ENCODE measurements around the gene GPAM. TPM values are rescaled to one million over a fixed set of nuclear protein-coding genes. Genes with fewer than 3 reads are reported as not detected.

GPAM gene
- total RNA-seq, 8 experiments from 2014 or later = 10.4 to 103 (median 14.1) TPM

GRCh38 chr10:112189465-112189864 lies 5.9 kb upstream of the GPAM start:
- H3K4me3 ChIP-seq = no peak overlapping the region
- no peak overlapping the region for H3K27ac ChIP-seq
- 20 to 87% (median 82%) methylated on average over 1 to 5 of the region's 5 CpGs; no CpG with 5 or more reads in 2 of the 10 experiments for WGBS, 10 experiments
- in situ Hi-C loops (cut with MboI; ENCODE audit: low pct_unique_long_range_greater_than_20kb in 2 of 9, low sequenced_read_pairs in 9 of 9, unreplicated experiment in 9 of 9) = loop anchor here in 3 of 9 experiments (10.0 to 25.0 kb wide), 3 partner anchors 115 to 248 kb away; partner anchors contain the start of genes VTI1A (in 1 of the 3) and ZDHHC6 (in 1 of the 3)
- no peak for ATAC-seq (replicated peaks in 6 of 8)
- peaks cover 0 to 2% of the 10 kb centered on the region in 2 donors for H3K4me1 ChIP-seq (replicated peaks in 1 of 2)

- Histone ChIP-seq H3K4me1 (replicated peaks in 1 of 2) (peaks cover 5 to 7% of the 10 kb centered on the region in 2 donors), H3K27ac (no peak overlapping the region), H3K4me3 (no peak overlapping the region)
- 29 to 100% (median 53%) methylated on average over 1 to 2 of the region's 2 CpGs; no CpG with 5 or more reads in 1 of the 10 experiments for WGBS, 10 experiments
- in situ Hi-C loops (cut with MboI; ENCODE audit: low pct_unique_long_range_greater_than_20kb in 2 of 9, low sequenced_read_pairs in 9 of 9, unreplicated experiment in 9 of 9) = loop anchor here in 3 of 9 experiments (10.0 to 25.0 kb wide), 3 partner anchors 117 to 250 kb away; partner anchors contain the start of genes VTI1A (in 1 of the 3) and ZDHHC6 (in 1 of the 3)
- no peak for ATAC-seq (replicated peaks in 6 of 8)
Measured at GRCh38 chr10:112187527-112187926, 4.0 kb upstream of the GPAM start.

- 55 to 100% (median 78%) methylated on average over 1 of the region's 1 CpG for WGBS, 10 experiments
- in situ Hi-C loops (cut with MboI; ENCODE audit: low pct_unique_long_range_greater_than_20kb in 2 of 9, low sequenced_read_pairs in 9 of 9, unreplicated experiment in 9 of 9) = loop anchor here in 3 of 9 experiments (10.0 to 25.0 kb wide), 3 partner anchors 119 to 251 kb away; partner anchors contain the start of genes VTI1A (in 1 of the 3) and ZDHHC6 (in 1 of the 3)
- Histone ChIP-seq H3K4me3 (no peak overlapping the region), H3K27ac (no peak overlapping the region), H3K4me1 (replicated peaks in 1 of 2) (peaks cover 6 to 7% of the 10 kb centered on the region in 2 donors)
- no peak for ATAC-seq (replicated peaks in 6 of 8)
Measured at GRCh38 chr10:112185959-112186358, 2.4 kb upstream of the GPAM start.

GRCh38 chr10:112184379-112184778 lies 814 bp upstream of the GPAM start:
- peaks cover 6 to 7% of the 10 kb centered on the region in 2 donors for H3K4me1 ChIP-seq (replicated peaks in 1 of 2)
- WGBS, 10 experiments = 0 to 50% (median 16%) methylated on average over 1 to 2 of the region's 2 CpGs
- in situ Hi-C loops (cut with MboI; ENCODE audit: low pct_unique_long_range_greater_than_20kb in 2 of 9, low sequenced_read_pairs in 9 of 9, unreplicated experiment in 9 of 9) = loop anchor here in 3 of 9 experiments (10.0 to 25.0 kb wide), 3 partner anchors 120 to 253 kb away; partner anchors contain the start of genes VTI1A (in 1 of the 3) and ZDHHC6 (in 1 of the 3)

GRCh38 chr10:112184052-112184371 lies 447 bp upstream of the GPAM start:
- Histone ChIP-seq H3K27ac (peak overlapping the region; percentile 72 to 84), H3K4me3 (peak overlapping the region; percentile 77 to 90 (median 83)), H3K4me1 (replicated peaks in 1 of 2) (peaks cover 6 to 7% of the 10 kb centered on the region in 2 donors)
- 0 to 33% (median 15%) methylated on average over 1 to 5 of the region's 5 CpGs for WGBS, 10 experiments
- in situ Hi-C loops (cut with MboI; ENCODE audit: low pct_unique_long_range_greater_than_20kb in 2 of 9, low sequenced_read_pairs in 9 of 9, unreplicated experiment in 9 of 9) = loop anchor here in 3 of 9 experiments (10.0 to 25.0 kb wide), 3 partner anchors 121 to 253 kb away; partner anchors contain the start of genes VTI1A (in 1 of the 3) and ZDHHC6 (in 1 of the 3)
- ATAC-seq (replicated peaks in 6 of 8) = peak in 2 of 8 experiments; percentile 73 to 79

More at GRCh38 chr10:112184379-112184778, 814 bp upstream of the GPAM start:
- no peak for ATAC-seq (replicated peaks in 6 of 8)
- Histone ChIP-seq H3K4me3 (peak overlapping the region; percentile 77 to 90 (median 83)), H3K27ac (no peak overlapping the region)

GRCh38 chr10:112182784-112183328 lies 709 bp downstream of the GPAM start:
- Histone ChIP-seq H3K4me3 (peak overlapping the region; percentile 77 to 90 (median 83)), H3K4me1 (replicated peaks in 1 of 2) (peaks cover 6 to 7% of the 10 kb centered on the region in 2 donors), H3K27ac (no peak overlapping the region)
- in situ Hi-C loops (cut with MboI; ENCODE audit: low pct_unique_long_range_greater_than_20kb in 2 of 9, low sequenced_read_pairs in 9 of 9, unreplicated experiment in 9 of 9) = loop anchor here in 3 of 9 experiments (10.0 to 25.0 kb wide), 3 partner anchors 122 to 254 kb away; partner anchors contain the start of genes VTI1A (in 1 of the 3) and ZDHHC6 (in 1 of the 3)
- WGBS, 10 experiments = 0 to 68% (median 18%) methylated on average over 1 to 8 of the region's 10 CpGs; no CpG with 5 or more reads in 2 of the 10 experiments
- no peak for ATAC-seq (replicated peaks in 6 of 8)

GRCh38 chr10:112177247-112177646 lies 6.3 kb downstream of the GPAM start:
- 50 to 100% (median 75%) methylated on average over 1 of the region's 1 CpG; no CpG with 5 or more reads in 3 of the 10 experiments for WGBS, 10 experiments
- ATAC-seq (replicated peaks in 6 of 8) = no peak

GRCh38 chr10:112176543-112176942 lies 7.0 kb downstream of the GPAM start:
- ATAC-seq (replicated peaks in 6 of 8) = no peak
- H3K4me3 ChIP-seq = no peak overlapping the region
- no peak overlapping the region for H3K27ac ChIP-seq
- in situ Hi-C loops (cut with MboI; ENCODE audit: low pct_unique_long_range_greater_than_20kb in 2 of 9, low sequenced_read_pairs in 9 of 9, unreplicated experiment in 9 of 9) = loop anchor here in 2 of 9 experiments (25.0 kb wide), 2 partner anchors 136 to 261 kb away; partner anchors contain the start of genes VTI1A (in 1 of the 2) and ZDHHC6 (in 1 of the 2)
- WGBS, 10 experiments = 81 to 100% (median 97%) methylated on average over 1 to 3 of the region's 3 CpGs
- no peaks in the 10 kb centered on the region for H3K4me1 ChIP-seq (replicated peaks in 1 of 2)

More at GRCh38 chr10:112177247-112177646, 6.3 kb downstream of the GPAM start:
- Histone ChIP-seq H3K4me1 (replicated peaks in 1 of 2) (no peaks in the 10 kb centered on the region), H3K4me3 (no peak overlapping the region), H3K27ac (no peak overlapping the region)
- in situ Hi-C loops (cut with MboI; ENCODE audit: low pct_unique_long_range_greater_than_20kb in 2 of 9, low sequenced_read_pairs in 9 of 9, unreplicated experiment in 9 of 9) = loop anchor here in 2 of 9 experiments (25.0 kb wide), 2 partner anchors 135 to 260 kb away; partner anchors contain the start of genes VTI1A (in 1 of the 2) and ZDHHC6 (in 1 of the 2)

GRCh38 chr10:112175409-112175808 lies 8.2 kb downstream of the GPAM start:
- WGBS, 10 experiments = 60 to 100% (median 100%) methylated on average over 1 to 6 of the region's 8 CpGs; no CpG with 5 or more reads in 1 of the 10 experiments
- ATAC-seq (replicated peaks in 6 of 8) = no peak
- Histone ChIP-seq H3K4me3 (no peak overlapping the region), H3K27ac (no peak overlapping the region), H3K4me1 (replicated peaks in 1 of 2) (no peaks in the 10 kb centered on the region)
- in situ Hi-C loops (cut with MboI; ENCODE audit: low pct_unique_long_range_greater_than_20kb in 2 of 9, low sequenced_read_pairs in 9 of 9, unreplicated experiment in 9 of 9) = loop anchor here in 2 of 9 experiments (25.0 kb wide), 2 partner anchors 137 to 262 kb away; partner anchors contain the start of genes VTI1A (in 1 of the 2) and ZDHHC6 (in 1 of the 2)

- H3K27ac ChIP-seq = no peak overlapping the region
- H3K4me1 ChIP-seq (replicated peaks in 1 of 2) = no peaks in the 10 kb centered on the region
- H3K4me3 ChIP-seq = no peak overlapping the region
- in situ Hi-C loops (cut with MboI; ENCODE audit: low pct_unique_long_range_greater_than_20kb in 2 of 9, low sequenced_read_pairs in 9 of 9, unreplicated experiment in 9 of 9) = loop anchor here in 1 of 9 experiments (25.0 kb wide), 1 partner anchor 139 kb away; no protein-coding TSS in a partner anchor
- peak in 3 of 8 experiments; percentile 18 to 93 (median 82) for ATAC-seq (replicated peaks in 6 of 8)
- WGBS, 10 experiments = 26 to 100% (median 93%) methylated on average over 1 to 4 of the region's 4 CpGs
Measured at GRCh38 chr10:112173206-112173605, 10.4 kb downstream of the GPAM start.

- no peaks in the 10 kb centered on the region for H3K4me1 ChIP-seq (replicated peaks in 1 of 2)
- WGBS, 10 experiments = 2 to 100% (median 91%) methylated on average over 4 to 6 of the region's 6 CpGs; no CpG with 5 or more reads in 1 of the 10 experiments
- in situ Hi-C loops (cut with MboI; ENCODE audit: low pct_unique_long_range_greater_than_20kb in 2 of 9, low sequenced_read_pairs in 9 of 9, unreplicated experiment in 9 of 9) = loop anchor here in 1 of 9 experiments (25.0 kb wide), 1 partner anchor 144 kb away; no protein-coding TSS in a partner anchor
- H3K27ac ChIP-seq = no peak overlapping the region
- ATAC-seq (replicated peaks in 6 of 8) = peak in 2 of 8 experiments; percentile 7 to 78
- no peak overlapping the region for H3K4me3 ChIP-seq
Measured at GRCh38 chr10:112168733-112169132, 14.8 kb downstream of the GPAM start.

- Histone ChIP-seq H3K27ac (no peak overlapping the region), H3K4me1 (replicated peaks in 1 of 2) (no peaks in the 10 kb centered on the region), H3K4me3 (no peak overlapping the region)
- no peak for ATAC-seq (replicated peaks in 6 of 8)
- in situ Hi-C loops (cut with MboI; ENCODE audit: low pct_unique_long_range_greater_than_20kb in 2 of 9, low sequenced_read_pairs in 9 of 9, unreplicated experiment in 9 of 9) = loop anchor here in 1 of 9 experiments (25.0 kb wide), 1 partner anchor 146 kb away; no protein-coding TSS in a partner anchor
- 88 to 100% (median 100%) methylated on average over 2 to 3 of the region's 3 CpGs; no CpG with 5 or more reads in 3 of the 10 experiments for WGBS, 10 experiments
Measured at GRCh38 chr10:112166800-112167199, 16.8 kb downstream of the GPAM start.
